Epithelial cell of proximal tubule (primary cell): ENCODE results near the gene ATP2B1. TPM values are rescaled to one million over a fixed set of nuclear protein-coding genes. Genes with fewer than 3 reads are reported as not detected.

Source experiments
- DNase-seq: peaks from one replicate; pipeline ENCODE4 v3.0.0-alpha.2; 2011; ENCODE audit warnings: low read depth
- H3K4me3 ChIP-seq: 2 replicates; pipeline ENCODE4 v1.5.1; 2011; ENCODE audit warnings: low read depth, mild to moderate bottlenecking, low read length
- total RNA-seq: library from RNA; depleted of rRNA; stranded (reverse); fragments of >200 nt; gene quantifications from 2 replicates; pipeline ENCODE4 v1.2.3, GENCODE V29; 2015
- TF ChIP-seq, protein P1 (sequence below): conservative IDR thresholded peaks from 2 replicates; pipeline ENCODE4 v1.5.1; 2012; ENCODE audit warnings: low read depth, mild to moderate bottlenecking, low read length

The ATP2B1 gene
- total RNA-seq, 1 donor from 2014 or later = 25.3 TPM

DNA sequence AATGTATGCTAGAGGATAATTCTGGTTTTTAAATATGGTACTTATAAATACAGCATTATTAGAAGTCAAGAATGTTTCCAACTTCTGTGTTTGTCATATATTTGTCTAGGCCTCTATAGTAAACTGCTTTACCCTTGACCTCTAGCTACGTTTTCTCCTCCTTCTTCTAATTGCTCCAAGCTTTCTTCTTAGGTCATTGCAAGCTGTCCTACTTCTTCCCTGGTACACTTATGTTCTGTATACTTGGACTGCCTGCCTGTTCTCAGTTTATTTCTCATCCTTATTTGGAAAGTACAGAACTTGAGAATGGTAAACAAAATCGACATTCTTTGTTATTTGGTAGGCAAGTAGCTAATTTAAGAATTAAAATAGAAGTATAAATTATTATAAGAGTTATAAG lies 23.9 kb upstream of the ATP2B1 start:
- TF ChIP-seq, protein P1, sequence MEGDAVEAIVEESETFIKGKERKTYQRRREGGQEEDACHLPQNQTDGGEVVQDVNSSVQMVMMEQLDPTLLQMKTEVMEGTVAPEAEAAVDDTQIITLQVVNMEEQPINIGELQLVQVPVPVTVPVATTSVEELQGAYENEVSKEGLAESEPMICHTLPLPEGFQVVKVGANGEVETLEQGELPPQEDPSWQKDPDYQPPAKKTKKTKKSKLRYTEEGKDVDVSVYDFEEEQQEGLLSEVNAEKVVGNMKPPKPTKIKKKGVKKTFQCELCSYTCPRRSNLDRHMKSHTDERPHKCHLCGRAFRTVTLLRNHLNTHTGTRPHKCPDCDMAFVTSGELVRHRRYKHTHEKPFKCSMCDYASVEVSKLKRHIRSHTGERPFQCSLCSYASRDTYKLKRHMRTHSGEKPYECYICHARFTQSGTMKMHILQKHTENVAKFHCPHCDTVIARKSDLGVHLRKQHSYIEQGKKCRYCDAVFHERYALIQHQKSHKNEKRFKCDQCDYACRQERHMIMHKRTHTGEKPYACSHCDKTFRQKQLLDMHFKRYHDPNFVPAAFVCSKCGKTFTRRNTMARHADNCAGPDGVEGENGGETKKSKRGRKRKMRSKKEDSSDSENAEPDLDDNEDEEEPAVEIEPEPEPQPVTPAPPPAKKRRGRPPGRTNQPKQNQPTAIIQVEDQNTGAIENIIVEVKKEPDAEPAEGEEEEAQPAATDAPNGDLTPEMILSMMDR = no peak
- no peak overlapping the region for H3K4me3 ChIP-seq
- DNase-seq = no peak

DNA sequence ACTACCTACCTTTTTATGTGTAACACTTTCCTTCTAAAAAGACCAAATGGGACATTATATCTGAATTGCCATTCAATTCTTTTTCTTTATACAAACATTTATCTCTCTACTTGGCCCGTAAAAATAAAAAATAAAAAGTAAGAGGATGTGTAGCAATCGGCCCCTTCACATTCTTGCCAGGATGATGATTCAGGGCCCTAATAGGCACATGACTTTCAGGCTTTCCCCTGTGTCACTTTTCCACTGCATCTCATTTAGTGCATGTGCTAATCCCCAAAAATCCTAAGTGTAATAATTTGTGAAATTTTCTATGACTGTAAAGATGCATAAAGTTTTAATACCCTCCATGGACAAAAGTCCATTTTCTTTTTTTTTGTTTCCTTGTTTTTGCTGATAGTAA lies 23.0 kb upstream of the ATP2B1 start:
- DNase-seq = no peak
- no peak overlapping the region for H3K4me3 ChIP-seq
- TF ChIP-seq, protein P1 = no peak

DNA sequence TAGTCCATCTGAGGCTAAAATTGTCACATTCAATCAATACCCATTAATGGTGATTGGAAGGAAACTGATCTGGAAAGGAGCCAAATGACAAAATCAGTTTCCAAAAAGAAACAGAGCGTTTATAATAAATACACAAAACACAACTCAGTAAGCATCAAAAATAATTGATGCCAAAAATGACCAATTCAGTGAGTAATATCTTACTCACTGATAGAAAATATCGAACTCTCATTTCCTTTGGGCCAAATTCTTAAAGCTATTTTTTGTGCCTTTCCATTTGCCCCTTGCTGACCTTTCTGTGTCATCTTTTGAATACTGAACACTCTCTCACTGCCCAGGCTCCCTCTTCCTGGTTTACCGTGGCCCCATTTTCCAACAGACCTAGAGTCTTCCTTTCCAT lies 22.5 kb upstream of the ATP2B1 start:
- TF ChIP-seq, protein P1 = no peak
- no peak for DNase-seq
- no peak overlapping the region for H3K4me3 ChIP-seq

DNA sequence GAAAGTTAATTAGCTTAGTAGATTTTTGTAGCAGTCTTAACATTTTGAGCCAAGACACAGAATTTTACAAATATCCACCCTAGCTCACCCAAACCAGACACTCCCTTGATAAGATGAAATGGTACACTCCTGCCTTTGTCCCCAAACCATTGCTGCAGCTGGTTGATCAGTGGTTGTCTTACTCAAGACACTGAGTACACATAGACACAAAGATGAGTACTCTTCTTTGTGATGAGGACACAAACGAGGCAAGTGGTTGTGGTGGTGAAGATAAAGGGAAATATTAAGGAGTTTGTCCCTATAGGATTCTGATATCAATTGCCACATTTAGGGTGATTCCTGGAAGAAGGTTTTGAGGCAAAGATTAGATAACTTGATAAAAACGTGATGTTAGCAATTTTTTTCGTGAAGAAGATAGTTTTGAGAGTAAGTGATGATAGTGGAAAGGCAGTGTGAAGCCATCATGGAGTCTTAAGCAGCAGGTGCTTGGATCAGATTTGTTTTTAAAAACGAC lies 21.4 kb upstream of the ATP2B1 start:
- TF ChIP-seq, protein P1 = no peak
- DNase-seq = no peak
- no peak overlapping the region for H3K4me3 ChIP-seq

DNA sequence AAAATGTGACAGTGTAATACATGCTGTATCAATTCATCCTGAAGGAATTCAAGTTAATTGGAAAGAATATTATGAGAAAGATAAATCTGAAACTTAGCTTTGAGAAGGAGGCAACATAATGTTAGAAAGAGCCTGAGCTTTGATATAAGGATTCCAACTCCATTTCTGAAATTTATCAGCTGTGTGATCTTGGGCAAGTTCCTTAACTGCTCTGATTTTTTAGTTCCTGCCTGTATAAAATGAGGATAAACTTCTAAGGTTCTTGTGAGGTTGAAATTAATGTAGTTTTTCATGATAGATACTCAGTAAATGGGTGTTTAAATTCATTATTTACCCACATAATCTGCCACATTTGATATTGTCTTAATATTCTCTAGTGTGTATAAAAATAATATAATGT lies 14.6 kb upstream of the ATP2B1 start:
- TF ChIP-seq, protein P1 = no peak
- no peak for DNase-seq
- no peak overlapping the region for H3K4me3 ChIP-seq

DNA sequence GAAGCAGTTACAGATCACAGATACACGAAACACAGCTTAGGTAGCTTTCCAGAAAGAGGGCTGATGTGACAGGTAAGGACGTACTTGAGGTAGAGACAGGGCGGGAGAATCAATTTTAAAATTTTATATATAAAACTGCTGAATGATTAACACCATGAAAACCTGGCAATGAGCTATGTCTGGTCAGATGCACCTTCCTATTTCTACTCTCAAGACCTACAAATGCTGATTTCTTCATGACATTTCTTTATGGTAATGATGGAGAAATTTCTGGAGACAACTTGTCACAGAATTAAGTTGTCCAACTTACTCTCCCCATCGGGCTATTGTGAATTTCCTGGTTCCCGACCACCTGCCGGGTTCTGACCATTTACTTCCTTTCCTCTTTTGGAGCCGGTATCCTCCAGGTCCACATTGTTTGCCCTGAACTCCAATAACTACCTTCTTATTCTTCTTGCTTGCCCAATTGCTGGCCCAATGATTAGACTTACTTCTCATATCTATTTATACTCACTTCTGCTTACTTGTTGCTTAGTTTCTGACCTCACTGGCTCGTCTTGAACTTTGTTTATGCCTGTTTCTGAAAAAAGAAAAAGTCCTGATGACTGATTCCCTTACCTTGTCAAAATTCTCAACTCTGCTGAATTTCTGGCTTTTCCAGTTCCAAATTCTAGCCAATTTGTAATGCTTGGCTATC lies 12.8 kb upstream of the ATP2B1 start:
- TF ChIP-seq, protein P1 = no peak
- no peak for DNase-seq

More for the DNA sequence above, 12.8 kb upstream of the ATP2B1 start:
- no peak overlapping the region for H3K4me3 ChIP-seq
